GM18520 (cell line): ENCODE results near the gene QKI.
"Not testable (repeated sequence)": the region's sequence is repeated elsewhere in the genome, so short reads cannot be mapped to it uniquely, and the experiment has no call there.

Experiments used
- ATAC-seq: cut with Tn5 transposase; IDR thresholded peaks from one replicate; pipeline ENCODE4 v1.9.1; 2021; ENCODE audit not compliant: unreplicated experiment

Gene QKI

GRCh38 chr6:163476946-163477345 lies 62.4 kb downstream of the QKI start:
- not testable (repeated sequence) for ATAC-seq

- ATAC-seq = no peak
Observed at GRCh38 chr6:163483107-163483506, 68.6 kb downstream of the QKI start.

GRCh38 chr6:163485388-163485851 lies 70.9 kb downstream of the QKI start:
- no peak for ATAC-seq

GRCh38 chr6:163486821-163487220 lies 72.3 kb downstream of the QKI start:
- no peak for ATAC-seq

GRCh38 chr6:163487606-163488005 lies 73.1 kb downstream of the QKI start:
- ATAC-seq = no peak

- no peak for ATAC-seq
Observed at GRCh38 chr6:163489584-163489983, 75.1 kb downstream of the QKI start.

- no peak for ATAC-seq
Observed at GRCh38 chr6:163490826-163491577, 76.5 kb downstream of the QKI start.

GRCh38 chr6:163491737-163492300 lies 77.3 kb downstream of the QKI start:
- no peak for ATAC-seq

- no peak for ATAC-seq
Observed at GRCh38 chr6:163494279-163494727, 79.8 kb downstream of the QKI start.

- ATAC-seq = no peak
Observed at GRCh38 chr6:163496205-163496604, 81.7 kb downstream of the QKI start.

GRCh38 chr6:163500105-163500504 lies 85.6 kb downstream of the QKI start:
- ATAC-seq = no peak

GRCh38 chr6:163501026-163501425 lies 86.5 kb downstream of the QKI start:
- ATAC-seq = no peak

GRCh38 chr6:163501439-163501838 lies 86.9 kb downstream of the QKI start:
- ATAC-seq = no peak

- ATAC-seq = no peak
Observed at GRCh38 chr6:163504984-163505640, 90.6 kb downstream of the QKI start.

- no peak for ATAC-seq
Observed at GRCh38 chr6:163507965-163508364, 93.4 kb downstream of the QKI start.

GRCh38 chr6:163513003-163513402 lies 98.5 kb downstream of the QKI start:
- ATAC-seq = no peak

GRCh38 chr6:163513570-163514166 lies 99.2 kb downstream of the QKI start:
- no peak for ATAC-seq

- no peak for ATAC-seq
Observed at GRCh38 chr6:163516908-163517307, 102.4 kb downstream of the QKI start.

GRCh38 chr6:163520956-163521355 lies 106.4 kb downstream of the QKI start:
- ATAC-seq = no peak

GRCh38 chr6:163522033-163522432 lies 107.5 kb downstream of the QKI start:
- no peak for ATAC-seq

- ATAC-seq = no peak
Observed at GRCh38 chr6:163525926-163526325, 111.4 kb downstream of the QKI start.

- ATAC-seq = no peak
Observed at GRCh38 chr6:163526346-163526745, 111.8 kb downstream of the QKI start.
